Glutamatergic neuron (in vitro differentiated cells): Measurements from ENCODE around the gene AP1M1. TPM values are rescaled to one million over a fixed set of nuclear protein-coding genes. Genes with fewer than 3 reads are reported as not detected.

Experiments
- DNase-seq: peaks from one replicate; pipeline ENCODE4 v3.0.0; 2022
- H3K27ac Mint-ChIP-seq: one replicate; pipeline ENCODE4 v1.8.0; 2020; ENCODE audit warnings: mild to moderate bottlenecking, mixed read lengths, inconsistent platforms; ENCODE audit not compliant: unreplicated experiment
- H3K27me3 Mint-ChIP-seq: one replicate; pipeline ENCODE4 v1.8.0; 2020; ENCODE audit warnings: mild to moderate bottlenecking, moderate library complexity, mixed read lengths, inconsistent platforms; ENCODE audit not compliant: unreplicated experiment
- H3K36me3 Mint-ChIP-seq: one replicate; pipeline ENCODE4 v1.8.0; 2020; ENCODE audit warnings: mild to moderate bottlenecking, mixed read lengths, inconsistent platforms; ENCODE audit not compliant: unreplicated experiment
- H3K4me1 Mint-ChIP-seq: one replicate; pipeline ENCODE4 v1.8.0; 2020; ENCODE audit warnings: mild to moderate bottlenecking, low read depth, mixed read lengths, inconsistent platforms; ENCODE audit not compliant: unreplicated experiment
- H3K4me3 Mint-ChIP-seq: one replicate; pipeline ENCODE4 v1.8.0; 2020; ENCODE audit warnings: mild to moderate bottlenecking, mixed read lengths, inconsistent platforms; ENCODE audit not compliant: unreplicated experiment
- H3K9me3 Mint-ChIP-seq: one replicate; pipeline ENCODE4 v1.8.0; 2020; ENCODE audit warnings: mild to moderate bottlenecking, moderate library complexity, mixed read lengths, inconsistent platforms; ENCODE audit not compliant: unreplicated experiment
- CTCF ChIP-seq: fragments of 200-600 bp; sonication (generic); IDR thresholded peaks from one replicate; pipeline ENCODE4 v1.5.0; 2021; ENCODE audit not compliant: partially characterized antibody, unreplicated experiment
- total RNA-seq: library from RNA; stranded (reverse); fragmentation: NEBNext Ultra II Directional; extraction: Animal tissue kit (Norgen Biotek cat#: 25700); gene quantifications from one replicate; pipeline ENCODE4 v1.2.1, GENCODE V29; 2021; ENCODE audit not compliant: unreplicated experiment

Gene AP1M1
- total RNA-seq, 1 donor from 2014 or later = 87.6 TPM

GRCh38 chr19:16285769-16286498, 88.2 kb downstream of the AP1M1 start:
- no peak for DNase-seq
- Mint-ChIP-seq H3K27me3 (peaks cover 6% of the 10 kb centered on the region), H3K27ac (no peak overlapping the region), H3K4me3 (no peak overlapping the region), H3K36me3 (no peaks in the 10 kb centered on the region), H3K4me1 (no peaks in the 10 kb centered on the region), H3K9me3 (peaks cover 3% of the 10 kb centered on the region)
- TF ChIP-seq CTCF = no peak

DNA sequence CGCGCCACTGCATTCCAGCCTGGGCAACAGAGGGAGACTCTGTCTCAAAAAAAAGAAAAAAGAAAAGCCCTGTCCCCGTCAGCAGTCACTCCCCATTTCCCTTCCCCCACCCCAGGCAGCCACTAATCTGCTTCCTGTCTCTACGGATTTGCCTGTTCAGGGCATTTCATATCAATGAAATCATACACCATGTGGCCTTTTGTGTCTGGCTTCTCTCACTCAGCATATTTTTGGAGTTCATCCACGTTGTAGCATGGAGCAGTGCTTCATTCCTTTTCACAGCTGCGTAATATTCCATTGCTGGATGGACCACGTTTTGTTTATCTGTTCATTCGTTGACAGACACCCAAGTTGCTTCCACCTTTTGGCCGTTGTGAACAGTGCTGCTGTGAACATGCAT, 90.8 kb downstream of the AP1M1 start:
- Mint-ChIP-seq H3K27me3 (peaks cover 8% of the 10 kb centered on the region), H3K4me3 (no peak overlapping the region), H3K27ac (no peak overlapping the region), H3K36me3 (no peaks in the 10 kb centered on the region), H3K9me3 (peaks cover 3% of the 10 kb centered on the region), H3K4me1 (no peaks in the 10 kb centered on the region)
- DNase-seq = no peak
- TF ChIP-seq CTCF = no peak

GRCh38 chr19:16289594-16289993, 91.9 kb downstream of the AP1M1 start:
- Mint-ChIP-seq H3K27me3 (peaks cover 8% of the 10 kb centered on the region), H3K9me3 (peaks cover 3% of the 10 kb centered on the region), H3K36me3 (no peaks in the 10 kb centered on the region), H3K4me1 (no peaks in the 10 kb centered on the region), H3K4me3 (no peak overlapping the region), H3K27ac (no peak overlapping the region)
- DNase-seq = no peak
- TF ChIP-seq CTCF = no peak

DNA sequence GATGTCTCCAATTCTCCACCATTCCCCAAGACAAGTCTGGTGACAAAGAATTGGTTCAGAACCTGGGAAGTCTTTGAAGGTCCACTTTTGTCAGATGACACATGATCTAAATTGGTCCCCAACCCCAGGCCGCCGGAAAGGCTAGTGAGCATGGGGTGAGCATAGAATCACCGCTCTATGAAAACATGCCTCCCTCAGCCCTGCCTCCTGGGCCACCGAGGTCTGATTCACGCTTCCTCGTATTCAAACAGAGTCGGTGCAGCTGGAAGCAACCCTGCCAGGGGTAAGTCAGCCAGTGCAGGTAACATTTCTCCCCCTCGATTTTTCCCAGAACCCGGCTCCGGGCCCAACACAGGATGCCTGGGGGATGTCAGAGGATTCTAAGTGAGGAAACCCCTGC, 93.0 kb downstream of the AP1M1 start:
- Mint-ChIP-seq H3K27ac (no peak overlapping the region), H3K4me1 (no peaks in the 10 kb centered on the region), H3K36me3 (no peaks in the 10 kb centered on the region), H3K27me3 (peaks cover 8% of the 10 kb centered on the region), H3K4me3 (no peak overlapping the region), H3K9me3 (peaks cover 3% of the 10 kb centered on the region)
- DNase-seq = no peak
- TF ChIP-seq CTCF = no peak
